Brain microvascular endothelial cell (primary cell): ENCODE measurements around the gene CHRNA5.

ENCODE experiments used
- DNase-seq: peaks from one replicate; pipeline ENCODE4 v3.0.0-alpha.2; 2020
- H3K27ac ChIP-seq: fragments of 250-450 bp; sonication (Bioruptor Pico); 2 replicates; pipeline ENCODE4 v1.5.1; 2020; ENCODE audit warnings: mild to moderate bottlenecking, moderate library complexity
- H3K27me3 ChIP-seq: fragments of 250-450 bp; sonication (Bioruptor Pico); replicated peaks from 2 replicates; pipeline ENCODE4 v1.5.1; 2020; ENCODE audit warnings: mild to moderate bottlenecking
- H3K36me3 ChIP-seq: fragments of 250-450 bp; sonication (Bioruptor Pico); replicated peaks from 2 replicates; pipeline ENCODE4 v1.5.1; 2020; ENCODE audit warnings: mild to moderate bottlenecking
- H3K4me3 ChIP-seq: 2 replicates; pipeline ENCODE4 v1.5.1; 2011; ENCODE audit warnings: low read depth, mild to moderate bottlenecking, control low read depth, low read length, moderate library complexity
- in situ Hi-C: cut with HindIII; loops from 2 replicates; pipeline ENCODE4 v1.10.0; 2017; ENCODE audit warnings: low sequenced_read_pairs, low pct_ligation_motif_present
- TF ChIP-seq, protein P1 (sequence below): IDR thresholded peaks from 2 replicates; pipeline ENCODE4 v1.5.1; 2011; ENCODE audit warnings: low read depth, mild to moderate bottlenecking, moderate library complexity, low read length, control low read depth, inconsistent platforms; ENCODE audit errors: missing control alignments

The CHRNA5 gene

DNA sequence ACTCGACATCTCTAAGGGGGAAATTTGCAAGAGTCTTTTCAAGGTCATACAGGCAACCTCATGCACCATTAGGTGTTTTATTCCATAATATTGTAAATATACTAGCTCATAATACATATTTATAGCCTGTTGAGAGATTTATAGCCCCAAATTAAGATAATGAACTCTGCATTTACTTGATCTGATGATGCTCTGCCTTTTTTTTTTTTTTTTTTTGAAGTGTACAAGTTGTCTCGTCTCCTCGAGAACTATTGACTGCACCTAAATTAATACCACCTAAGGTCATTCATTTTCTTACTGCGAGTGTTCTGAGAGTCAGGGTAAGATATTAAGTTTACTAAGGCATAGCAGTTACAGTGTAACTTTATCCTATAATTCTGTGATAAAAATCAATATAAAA, 6.1 kb downstream of the CHRNA5 start:
- H3K36me3 ChIP-seq: no peaks in the 10 kb centered on the region
- TF ChIP-seq, protein P1, sequence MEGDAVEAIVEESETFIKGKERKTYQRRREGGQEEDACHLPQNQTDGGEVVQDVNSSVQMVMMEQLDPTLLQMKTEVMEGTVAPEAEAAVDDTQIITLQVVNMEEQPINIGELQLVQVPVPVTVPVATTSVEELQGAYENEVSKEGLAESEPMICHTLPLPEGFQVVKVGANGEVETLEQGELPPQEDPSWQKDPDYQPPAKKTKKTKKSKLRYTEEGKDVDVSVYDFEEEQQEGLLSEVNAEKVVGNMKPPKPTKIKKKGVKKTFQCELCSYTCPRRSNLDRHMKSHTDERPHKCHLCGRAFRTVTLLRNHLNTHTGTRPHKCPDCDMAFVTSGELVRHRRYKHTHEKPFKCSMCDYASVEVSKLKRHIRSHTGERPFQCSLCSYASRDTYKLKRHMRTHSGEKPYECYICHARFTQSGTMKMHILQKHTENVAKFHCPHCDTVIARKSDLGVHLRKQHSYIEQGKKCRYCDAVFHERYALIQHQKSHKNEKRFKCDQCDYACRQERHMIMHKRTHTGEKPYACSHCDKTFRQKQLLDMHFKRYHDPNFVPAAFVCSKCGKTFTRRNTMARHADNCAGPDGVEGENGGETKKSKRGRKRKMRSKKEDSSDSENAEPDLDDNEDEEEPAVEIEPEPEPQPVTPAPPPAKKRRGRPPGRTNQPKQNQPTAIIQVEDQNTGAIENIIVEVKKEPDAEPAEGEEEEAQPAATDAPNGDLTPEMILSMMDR: no peak
- no peak overlapping the region for H3K27ac ChIP-seq
- no peak for DNase-seq
- no peak overlapping the region for H3K4me3 ChIP-seq
- H3K27me3 ChIP-seq: no peaks in the 10 kb centered on the region
- in situ Hi-C loops: no loop called here

DNA sequence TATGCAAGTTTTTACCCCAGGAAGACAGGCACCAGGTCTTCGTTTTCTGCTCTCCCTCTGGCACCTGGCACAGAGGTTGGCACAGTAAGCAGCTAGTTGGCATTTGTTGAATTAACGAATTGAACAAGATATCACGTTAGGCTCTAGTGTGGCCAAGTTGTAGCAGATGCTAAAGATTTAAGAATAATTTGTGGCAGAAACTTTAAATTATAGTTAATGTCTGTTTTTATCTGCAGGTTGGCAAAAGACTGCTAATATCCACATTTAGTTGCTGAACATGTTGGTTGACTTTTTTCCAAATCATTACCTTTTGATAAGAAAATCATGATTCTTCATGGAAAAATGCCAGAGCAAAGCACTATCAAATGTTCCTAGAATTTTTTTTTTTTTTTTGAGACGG, 8.1 kb downstream of the CHRNA5 start:
- TF ChIP-seq, protein P1: no peak
- in situ Hi-C loops: no loop called here
- Histone ChIP-seq H3K27me3 (no peaks in the 10 kb centered on the region), H3K27ac (no peak overlapping the region), H3K4me3 (no peak overlapping the region), H3K36me3 (no peaks in the 10 kb centered on the region)
- DNase-seq: no peak

DNA sequence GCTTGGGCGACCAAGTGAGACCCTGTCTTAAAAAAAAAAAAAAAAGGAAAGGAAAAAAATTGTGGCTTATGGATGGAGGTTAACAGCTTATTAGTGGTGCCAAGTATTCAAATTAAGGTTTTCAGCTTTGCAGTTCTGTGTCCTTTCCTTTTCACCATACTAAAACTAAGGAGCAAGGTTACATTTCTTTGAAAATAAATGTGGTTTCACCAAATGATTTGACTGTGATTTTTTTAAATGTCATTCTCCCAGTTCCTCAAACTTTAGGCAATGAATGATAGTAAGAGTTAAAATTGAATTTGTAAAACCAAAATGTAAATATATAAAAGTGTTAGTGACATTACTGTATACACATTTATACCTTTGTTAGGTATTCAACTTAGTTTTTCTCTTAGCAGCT, 9.6 kb downstream of the CHRNA5 start:
- Histone ChIP-seq H3K27ac (no peak overlapping the region), H3K27me3 (no peaks in the 10 kb centered on the region), H3K4me3 (no peak overlapping the region), H3K36me3 (no peaks in the 10 kb centered on the region)
- TF ChIP-seq, protein P1: no peak
- no peak for DNase-seq
- in situ Hi-C loops: no loop called here

GRCh38 chr15:78597583-78597982, 32.3 kb downstream of the CHRNA5 start:
- TF ChIP-seq, protein P1: no peak
- H3K36me3 ChIP-seq: no peaks in the 10 kb centered on the region
- no peaks in the 10 kb centered on the region for H3K27me3 ChIP-seq
- DNase-seq: no peak
- H3K4me3 ChIP-seq: no peak overlapping the region
- in situ Hi-C loops: no loop called here
- no peak overlapping the region for H3K27ac ChIP-seq

DNA sequence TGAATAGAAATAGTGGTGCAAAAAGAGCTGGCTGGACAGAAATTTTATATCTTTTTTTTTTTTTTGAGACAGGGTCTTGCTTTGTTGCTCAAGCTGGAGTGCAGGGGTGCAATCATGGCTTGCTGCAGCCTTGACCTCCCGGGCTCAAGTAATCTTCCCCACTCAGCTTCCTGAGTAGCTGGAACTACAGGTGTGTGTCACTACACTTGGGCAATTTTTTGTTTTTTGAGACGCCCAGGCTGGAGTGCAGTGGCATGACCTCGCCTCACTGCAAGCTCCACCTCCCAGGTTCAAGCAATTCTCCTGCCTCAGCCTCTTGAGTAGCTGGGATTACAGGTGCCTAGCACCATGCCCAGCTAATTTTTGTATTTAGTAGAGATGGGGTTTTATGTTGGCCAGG, 33.0 kb downstream of the CHRNA5 start:
- Histone ChIP-seq H3K27ac (no peak overlapping the region), H3K4me3 (no peak overlapping the region), H3K36me3 (no peaks in the 10 kb centered on the region), H3K27me3 (no peaks in the 10 kb centered on the region)
- in situ Hi-C loops: no loop called here
- TF ChIP-seq, protein P1: no peak
- DNase-seq: no peak

- Histone ChIP-seq H3K27me3 (no peaks in the 10 kb centered on the region), H3K27ac (no peak overlapping the region), H3K4me3 (no peak overlapping the region), H3K36me3 (no peaks in the 10 kb centered on the region)
- in situ Hi-C loops: no loop called here
- DNase-seq: no peak
- TF ChIP-seq, protein P1: no peak
These were observed 33.9 kb downstream of the CHRNA5 start for GRCh38 chr15:78599189-78599588.
